ENCODE results near the gene MUC6. TPM values are rescaled to one million over a fixed set of nuclear protein-coding genes. Genes with fewer than 3 reads are reported as not detected.

Gene MUC6
- total and polyA plus RNA-seq, 12 donors: 0.01 to 0.07 TPM; not detected in 10

GRCh38 chr11:1060852-1061616, 24.5 kb upstream of the MUC6 start:
- peaks cover 0 to 13% (median 8%) of the 10 kb centered on the region in 9 donors for H3K4me1 ChIP-seq
- H3K27ac ChIP-seq: peak overlapping the region in 2 of 10 donors; percentile 2 to 10

DNA sequence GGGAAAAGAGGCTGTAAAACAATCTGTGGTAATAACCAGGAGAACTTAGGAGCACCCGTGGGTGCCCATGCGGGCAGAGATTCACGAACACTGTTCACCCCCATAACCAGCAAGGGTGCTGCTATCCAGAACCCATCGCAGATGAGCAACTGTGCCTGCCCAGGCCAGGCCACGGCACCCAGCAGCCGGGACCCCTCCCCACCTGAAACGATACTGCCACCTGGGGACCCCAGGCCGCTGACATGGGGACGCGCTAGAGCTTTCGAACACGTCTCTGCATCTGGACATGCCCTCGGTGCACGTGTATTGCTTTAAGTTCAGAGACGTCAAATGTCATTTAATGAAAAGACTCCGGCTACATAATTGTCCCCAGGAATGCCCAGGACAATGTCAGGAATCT, 23.9 kb upstream of the MUC6 start:
- 81 to 89% methylated on average over 16 of the region's 16 CpGs for WGBS, 2 donors

More at GRCh38 chr11:1060852-1061616, 24.5 kb upstream of the MUC6 start:
- Histone ChIP-seq H3K4me3 (no peak overlapping the region), H3K36me3 (no peaks in the 10 kb centered on the region), H3K9me3 (peaks cover 0 to 26% (median 0%) of the 10 kb centered on the region in 11 donors), H3K27me3 (peaks cover 0 to 14% (median 2%) of the 10 kb centered on the region in 7 donors)
- intact Hi-C loops (cut with DNase I): no loop called here
- TF ChIP-seq, protein P1, sequence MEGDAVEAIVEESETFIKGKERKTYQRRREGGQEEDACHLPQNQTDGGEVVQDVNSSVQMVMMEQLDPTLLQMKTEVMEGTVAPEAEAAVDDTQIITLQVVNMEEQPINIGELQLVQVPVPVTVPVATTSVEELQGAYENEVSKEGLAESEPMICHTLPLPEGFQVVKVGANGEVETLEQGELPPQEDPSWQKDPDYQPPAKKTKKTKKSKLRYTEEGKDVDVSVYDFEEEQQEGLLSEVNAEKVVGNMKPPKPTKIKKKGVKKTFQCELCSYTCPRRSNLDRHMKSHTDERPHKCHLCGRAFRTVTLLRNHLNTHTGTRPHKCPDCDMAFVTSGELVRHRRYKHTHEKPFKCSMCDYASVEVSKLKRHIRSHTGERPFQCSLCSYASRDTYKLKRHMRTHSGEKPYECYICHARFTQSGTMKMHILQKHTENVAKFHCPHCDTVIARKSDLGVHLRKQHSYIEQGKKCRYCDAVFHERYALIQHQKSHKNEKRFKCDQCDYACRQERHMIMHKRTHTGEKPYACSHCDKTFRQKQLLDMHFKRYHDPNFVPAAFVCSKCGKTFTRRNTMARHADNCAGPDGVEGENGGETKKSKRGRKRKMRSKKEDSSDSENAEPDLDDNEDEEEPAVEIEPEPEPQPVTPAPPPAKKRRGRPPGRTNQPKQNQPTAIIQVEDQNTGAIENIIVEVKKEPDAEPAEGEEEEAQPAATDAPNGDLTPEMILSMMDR (IDR thresholded peaks at IDR 0.05): no peak
- DNase-seq (peak; percentile 15 to 23), ATAC-seq (peak in 6 of 8 donors; percentile 43 to 76 (median 68))
- 69 to 72% methylated on average over 18 of the region's 18 CpGs for WGBS, 2 donors

DNA sequence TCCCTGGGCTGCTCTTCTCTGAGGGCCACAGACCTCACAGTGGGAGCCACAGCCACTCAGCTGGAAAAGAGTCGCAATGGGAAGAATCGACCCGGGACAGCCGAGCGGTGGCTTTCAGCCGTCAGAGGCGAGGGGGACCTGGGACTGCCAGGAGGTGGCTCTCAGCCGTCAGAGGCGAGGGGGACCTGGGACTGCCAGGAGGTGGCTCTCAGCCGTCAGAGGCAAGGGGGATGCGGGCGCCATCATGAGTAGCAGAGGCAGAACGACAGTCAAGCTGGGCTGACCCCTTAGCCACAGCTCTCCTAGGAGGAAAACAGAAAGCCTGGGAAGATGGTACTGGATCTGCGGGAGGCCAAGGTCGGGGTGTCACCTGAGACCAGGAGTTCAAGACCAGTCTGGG, 23.2 kb upstream of the MUC6 start:
- WGBS, 2 donors: 64 to 72% methylated on average over 15 of the region's 15 CpGs
- no peak for DNase-seq
- Histone ChIP-seq H3K4me3 (no peak overlapping the region), H3K9me3 (peaks cover 0 to 23% (median 0%) of the 10 kb centered on the region in 11 donors), H3K27me3 (peaks cover 0 to 26% (median 13%) of the 10 kb centered on the region in 7 donors), H3K36me3 (no peaks in the 10 kb centered on the region), H3K4me1 (peaks cover 0 to 13% (median 7%) of the 10 kb centered on the region in 9 donors), H3K27ac (no peak overlapping the region)
- intact Hi-C loops (cut with DNase I): loop anchor here in 2 of 10 donors (10.0 kb wide), 2 partner anchors 125 to 135 kb away; partner anchors contain the start of gene AP2A2 (in 1 of the 2)
- ATAC-seq: no peak
- TF ChIP-seq, protein P1 (IDR thresholded peaks at IDR 0.05): no peak

More for the DNA sequence above, 23.9 kb upstream of the MUC6 start:
- TF ChIP-seq, protein P1 (IDR thresholded peaks at IDR 0.05): no peak
- H3K27ac ChIP-seq: peak overlapping the region in 1 of 10 donors; percentile 10
- no peaks in the 10 kb centered on the region for H3K36me3 ChIP-seq
- intact Hi-C loops (cut with DNase I): no loop called here
- peaks cover 0 to 20% (median 8%) of the 10 kb centered on the region in 7 donors for H3K27me3 ChIP-seq
- peaks cover 0 to 13% (median 8%) of the 10 kb centered on the region in 9 donors for H3K4me1 ChIP-seq
- no peak for ATAC-seq
- DNase-seq: peak in 1 of 2 donors; percentile 11
- no peak overlapping the region for H3K4me3 ChIP-seq
- peaks cover 0 to 23% (median 0%) of the 10 kb centered on the region in 11 donors for H3K9me3 ChIP-seq

DNA sequence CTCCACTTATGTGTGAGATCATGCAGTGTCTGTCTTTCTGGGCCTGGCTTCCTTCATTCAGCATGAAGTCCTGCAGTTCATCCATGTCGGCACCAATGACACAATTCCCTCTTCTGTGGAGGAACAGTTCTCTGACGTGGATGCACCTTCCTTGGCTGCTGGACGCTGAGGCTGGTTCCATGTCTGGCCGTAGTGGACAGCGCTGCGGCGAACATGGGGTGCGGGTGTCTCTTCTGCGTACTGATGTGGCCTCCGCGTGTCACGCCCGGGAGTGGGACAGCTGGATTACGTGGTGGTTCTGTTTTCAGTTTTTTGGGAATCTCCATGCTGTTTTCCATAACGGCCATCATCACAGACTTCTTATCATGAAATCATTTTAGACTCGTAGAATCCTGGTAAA, 21.3 kb upstream of the MUC6 start:
- DNase-seq: peak in 1 of 2 donors; percentile 7
- ATAC-seq: no peak
- Histone ChIP-seq H3K27me3 (peaks cover 0 to 45% (median 31%) of the 10 kb centered on the region in 7 donors), H3K4me3 (no peak overlapping the region), H3K9me3 (peaks cover 0 to 17% (median 0%) of the 10 kb centered on the region in 11 donors), H3K36me3 (no peaks in the 10 kb centered on the region), H3K4me1 (peaks cover 0 to 19% (median 0%) of the 10 kb centered on the region in 9 donors), H3K27ac (no peak overlapping the region)
- TF ChIP-seq, protein P1 (IDR thresholded peaks at IDR 0.05): no peak
- WGBS, 2 donors: 84 to 85% methylated on average over 16 of the region's 16 CpGs
- intact Hi-C loops (cut with DNase I): loop anchor here in 2 of 10 donors (10.0 kb wide), 2 partner anchors 123 to 133 kb away; partner anchors contain the start of gene AP2A2 (in 1 of the 2)

Data from heart right ventricle (tissue), 16 donors.